Liver (tissue), 9 donors: ENCODE results near the gene PSRC1. TPM values are rescaled to one million over a fixed set of nuclear protein-coding genes. Genes with fewer than 3 reads are reported as not detected.
"Not testable (repeated sequence)": the region's sequence is repeated elsewhere in the genome, so short reads cannot be mapped to it uniquely, and the experiment has no call there.

Experiments used
- DNase-seq: peaks from one replicate; pipeline ENCODE4 v3.0.0-alpha.2; 2017; ENCODE audit warnings: low spot score
- H3K27ac ChIP-seq, 2 donors: one replicate each; pipeline ENCODE4 v1.7.0; 2013; ENCODE audit warnings: inconsistent platforms in 2 of 2, low read length in 2 of 2, control low read depth in 1 of 2, low read depth in 1 of 2, mild to moderate bottlenecking in 1 of 2
- H3K27me3 ChIP-seq, 4 donors: one replicate each; pipeline versions ENCODE4 v1.6.1 to v1.7.0; 2013; ENCODE audit warnings: low read length in 3 of 4, inconsistent platforms in 1 of 4, mild to moderate bottlenecking in 1 of 4, moderate library complexity in 1 of 4; ENCODE audit not compliant: control insufficient read depth in 4 of 4, insufficient read depth in 4 of 4
- H3K36me3 ChIP-seq, 4 donors: one replicate each; pipeline versions ENCODE4 v1.6.1 to v1.7.0; 2013; ENCODE audit warnings: low read length in 3 of 4, mild to moderate bottlenecking in 3 of 4, low read depth in 1 of 4, moderate library complexity in 1 of 4; ENCODE audit not compliant: control insufficient read depth in 4 of 4, insufficient read depth in 3 of 4
- H3K4me1 ChIP-seq, 4 donors: one replicate each; pipeline versions ENCODE4 v1.6.1 to v1.7.0; 2013; ENCODE audit warnings: low read length in 3 of 4, mild to moderate bottlenecking in 3 of 4, moderate library complexity in 1 of 4; ENCODE audit not compliant: control insufficient read depth in 4 of 4, insufficient read depth in 4 of 4
- H3K4me3 ChIP-seq, 3 donors: one replicate each; pipeline versions ENCODE4 v1.6.1 to v1.7.0; 2013; ENCODE audit warnings: low read length in 3 of 3, control low read depth in 1 of 3, low read depth in 1 of 3, mild to moderate bottlenecking in 1 of 3
- H3K9ac ChIP-seq, 2 donors: one replicate each; pipeline ENCODE4 v1.7.0; 2013; ENCODE audit warnings: low read length in 2 of 2, mild to moderate bottlenecking in 2 of 2, moderate library complexity in 2 of 2, control low read depth in 1 of 2, low read depth in 1 of 2
- H3K9me3 ChIP-seq, 4 donors: one replicate each; pipeline versions ENCODE4 v1.6.1 to v1.7.0; 2013; ENCODE audit warnings: low read length in 3 of 4; ENCODE audit not compliant: control insufficient read depth in 4 of 4
- EGR1 ChIP-seq, 2 donors: IDR thresholded peaks; 2 replicates each; pipeline ENCODE4 v1.6.1; 2016 to 2018; ENCODE audit warnings: antibody characterized with exemption in 2 of 2, low read depth in 2 of 2
- FOXA1 ChIP-seq: IDR thresholded peaks from 2 replicates; pipeline ENCODE4 v1.6.1; 2016; ENCODE audit warnings: antibody characterized with exemption
- FOXA2 ChIP-seq: IDR thresholded peaks from 2 replicates; pipeline ENCODE4 v1.6.1; 2016; ENCODE audit warnings: antibody characterized with exemption
- GABPA ChIP-seq, 2 donors: IDR thresholded peaks in 1 of 2; conservative IDR thresholded peaks in 1 of 2; 2 replicates each; pipeline ENCODE4 v1.6.1; 2016; ENCODE audit warnings: antibody characterized with exemption in 2 of 2, mild to moderate bottlenecking in 1 of 2, moderate library complexity in 1 of 2
- HNF4A ChIP-seq, 2 donors: conservative IDR thresholded peaks; 2 replicates each; pipeline ENCODE4 v1.6.1; 2016; ENCODE audit warnings: antibody characterized with exemption in 2 of 2, mild to moderate bottlenecking in 2 of 2
- HNF4G ChIP-seq: IDR thresholded peaks from 2 replicates; pipeline ENCODE4 v1.6.1; 2016; ENCODE audit warnings: antibody characterized with exemption
- JUND ChIP-seq, 2 donors: IDR thresholded peaks; 2 replicates each; pipeline ENCODE4 v1.6.1; 2016; ENCODE audit warnings: antibody characterized with exemption in 2 of 2
- NR2F2 ChIP-seq: IDR thresholded peaks from 2 replicates; pipeline ENCODE4 v1.6.1; 2016; ENCODE audit warnings: antibody characterized with exemption
- RAD21 ChIP-seq, 2 donors: IDR thresholded peaks; 2 replicates each; pipeline ENCODE4 v1.6.1; 2016; ENCODE audit warnings: antibody characterized with exemption in 2 of 2, mild to moderate bottlenecking in 2 of 2
- RXRA ChIP-seq, 2 donors: IDR thresholded peaks; 2 replicates each; pipeline ENCODE4 v1.6.1; 2017 to 2018; ENCODE audit warnings: antibody characterized with exemption in 2 of 2, mild to moderate bottlenecking in 1 of 2
- SP1 ChIP-seq: IDR thresholded peaks from 2 replicates; pipeline ENCODE4 v1.6.1; 2018; ENCODE audit warnings: antibody characterized with exemption, mild to moderate bottlenecking
- TAF1 ChIP-seq: conservative IDR thresholded peaks from 2 replicates; pipeline ENCODE4 v1.6.1; 2016; ENCODE audit warnings: antibody characterized with exemption, mild to moderate bottlenecking
- YY1 ChIP-seq: IDR thresholded peaks from 2 replicates; pipeline ENCODE4 v1.6.1; 2016; ENCODE audit warnings: antibody characterized with exemption, mild to moderate bottlenecking
- WGBS: extraction: QIAGEN DNeasy Blood & Tissue Kit; methylation state at CpG from one replicate; pipeline ENCODE4 v1.1.7; 2013; 5-methylcytosine and 5-hydroxymethylcytosine counted together
- polyA plus RNA-seq, 2 donors: library from polyadenylated mRNA; stranded (reverse) in 1 of 2; unstranded in 1 of 2; fragments of 200-250 nt in 1 of 2; fragments of >200 nt in 1 of 2; fragmentation: Nextera tagmentation in 1 of 2; extraction: Ambion mirVana in 1 of 2; gene quantifications; one replicate each; pipeline versions ENCODE4 v1.2.1 to v1.2.3, GENCODE V29; 2013 to 2015
- total RNA-seq, 2 donors: library from RNA; depleted of rRNA; stranded (reverse); fragments of >200 nt; gene quantifications; one replicate each; pipeline ENCODE4 v1.2.3, GENCODE V29; 2014
- TF ChIP-seq, protein P1 (sequence below): IDR thresholded peaks from 2 replicates; pipeline ENCODE4 v1.6.1; 2016; ENCODE audit warnings: antibody characterized with exemption, mild to moderate bottlenecking
- TF ChIP-seq, protein P2 (sequence below): fragments of 150-350 bp; IDR thresholded peaks from 2 replicates; pipeline ENCODE4 v1.5.1; 2017; ENCODE audit warnings: improper control_type of control experiment, low read depth, low read length; ENCODE audit not compliant: missing input control
- TF ChIP-seq, protein P3 (sequence below): IDR thresholded peaks from 2 replicates; pipeline ENCODE4 v1.6.1; 2016; ENCODE audit warnings: antibody characterized with exemption
- TF ChIP-seq, protein P4 (sequence below): IDR thresholded peaks from 2 replicates; pipeline ENCODE4 v1.6.1; 2016; ENCODE audit warnings: antibody characterized with exemption
- donor health status: healthy.
- donor health status: healthy.
- donor health status: healthy.
- donor health status: healthy.
- donor health status: healthy.

Gene PSRC1
- total and polyA plus RNA-seq, 4 donors, result 0.25 to 2.6 (median 1.1) TPM

DNA sequence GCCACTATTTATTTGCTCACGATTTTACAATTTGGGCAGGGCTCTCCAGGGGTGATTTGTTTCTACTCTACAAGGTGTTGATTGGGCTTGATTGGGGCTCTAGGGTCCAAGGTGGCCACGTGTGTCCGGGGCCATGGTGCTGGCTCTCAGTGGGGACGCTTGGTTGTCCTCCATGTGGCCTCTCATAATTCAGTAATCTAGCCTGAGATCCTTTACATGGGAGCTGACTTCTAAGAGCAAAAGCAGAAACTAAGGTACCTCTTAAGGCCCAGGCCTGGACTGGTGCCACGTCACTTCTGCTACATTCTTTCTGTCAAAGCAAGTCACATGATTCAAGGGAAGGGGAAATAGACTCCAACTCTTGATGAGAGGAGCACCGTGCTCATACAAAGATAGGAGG is 8.1 kb upstream of the PSRC1 start:
- H3K27ac ChIP-seq, result no peak overlapping the region
- no peak for DNase-seq
- no peaks in the 10 kb centered on the region for H3K9me3 ChIP-seq
- H3K36me3 ChIP-seq, result no peaks in the 10 kb centered on the region
- H3K9ac ChIP-seq, result no peak overlapping the region
- H3K4me3 ChIP-seq, result no peak overlapping the region
- 77% methylated on average over 6 of the region's 6 CpGs for WGBS
- H3K27me3 ChIP-seq, result no peaks in the 10 kb centered on the region
- TF ChIP-seq FOXA2 (no peak), TAF1 (no peak), RXRA (IDR thresholded peaks at IDR 0.05) (no peak), SP1 (no peak), HNF4G (no peak), NR2F2 (no peak), GABPA (IDR thresholded peaks at IDR 0.05 in 1 of 2, conservative IDR thresholded peaks at IDR 0.05 in 1 of 2) (no peak), YY1 (no peak), EGR1 (IDR thresholded peaks at IDR 0.05; ENCODE audit: low read depth in 2 of 2) (no peak), FOXA1 (no peak), HNF4A (conservative IDR thresholded peaks at IDR 0.05) (no peak)
- TF ChIP-seq, protein P1, sequence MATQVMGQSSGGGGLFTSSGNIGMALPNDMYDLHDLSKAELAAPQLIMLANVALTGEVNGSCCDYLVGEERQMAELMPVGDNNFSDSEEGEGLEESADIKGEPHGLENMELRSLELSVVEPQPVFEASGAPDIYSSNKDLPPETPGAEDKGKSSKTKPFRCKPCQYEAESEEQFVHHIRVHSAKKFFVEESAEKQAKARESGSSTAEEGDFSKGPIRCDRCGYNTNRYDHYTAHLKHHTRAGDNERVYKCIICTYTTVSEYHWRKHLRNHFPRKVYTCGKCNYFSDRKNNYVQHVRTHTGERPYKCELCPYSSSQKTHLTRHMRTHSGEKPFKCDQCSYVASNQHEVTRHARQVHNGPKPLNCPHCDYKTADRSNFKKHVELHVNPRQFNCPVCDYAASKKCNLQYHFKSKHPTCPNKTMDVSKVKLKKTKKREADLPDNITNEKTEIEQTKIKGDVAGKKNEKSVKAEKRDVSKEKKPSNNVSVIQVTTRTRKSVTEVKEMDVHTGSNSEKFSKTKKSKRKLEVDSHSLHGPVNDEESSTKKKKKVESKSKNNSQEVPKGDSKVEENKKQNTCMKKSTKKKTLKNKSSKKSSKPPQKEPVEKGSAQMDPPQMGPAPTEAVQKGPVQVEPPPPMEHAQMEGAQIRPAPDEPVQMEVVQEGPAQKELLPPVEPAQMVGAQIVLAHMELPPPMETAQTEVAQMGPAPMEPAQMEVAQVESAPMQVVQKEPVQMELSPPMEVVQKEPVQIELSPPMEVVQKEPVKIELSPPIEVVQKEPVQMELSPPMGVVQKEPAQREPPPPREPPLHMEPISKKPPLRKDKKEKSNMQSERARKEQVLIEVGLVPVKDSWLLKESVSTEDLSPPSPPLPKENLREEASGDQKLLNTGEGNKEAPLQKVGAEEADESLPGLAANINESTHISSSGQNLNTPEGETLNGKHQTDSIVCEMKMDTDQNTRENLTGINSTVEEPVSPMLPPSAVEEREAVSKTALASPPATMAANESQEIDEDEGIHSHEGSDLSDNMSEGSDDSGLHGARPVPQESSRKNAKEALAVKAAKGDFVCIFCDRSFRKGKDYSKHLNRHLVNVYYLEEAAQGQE, result no peak
- TF ChIP-seq, protein P2, sequence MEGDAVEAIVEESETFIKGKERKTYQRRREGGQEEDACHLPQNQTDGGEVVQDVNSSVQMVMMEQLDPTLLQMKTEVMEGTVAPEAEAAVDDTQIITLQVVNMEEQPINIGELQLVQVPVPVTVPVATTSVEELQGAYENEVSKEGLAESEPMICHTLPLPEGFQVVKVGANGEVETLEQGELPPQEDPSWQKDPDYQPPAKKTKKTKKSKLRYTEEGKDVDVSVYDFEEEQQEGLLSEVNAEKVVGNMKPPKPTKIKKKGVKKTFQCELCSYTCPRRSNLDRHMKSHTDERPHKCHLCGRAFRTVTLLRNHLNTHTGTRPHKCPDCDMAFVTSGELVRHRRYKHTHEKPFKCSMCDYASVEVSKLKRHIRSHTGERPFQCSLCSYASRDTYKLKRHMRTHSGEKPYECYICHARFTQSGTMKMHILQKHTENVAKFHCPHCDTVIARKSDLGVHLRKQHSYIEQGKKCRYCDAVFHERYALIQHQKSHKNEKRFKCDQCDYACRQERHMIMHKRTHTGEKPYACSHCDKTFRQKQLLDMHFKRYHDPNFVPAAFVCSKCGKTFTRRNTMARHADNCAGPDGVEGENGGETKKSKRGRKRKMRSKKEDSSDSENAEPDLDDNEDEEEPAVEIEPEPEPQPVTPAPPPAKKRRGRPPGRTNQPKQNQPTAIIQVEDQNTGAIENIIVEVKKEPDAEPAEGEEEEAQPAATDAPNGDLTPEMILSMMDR, result no peak
- TF ChIP-seq, protein P3, sequence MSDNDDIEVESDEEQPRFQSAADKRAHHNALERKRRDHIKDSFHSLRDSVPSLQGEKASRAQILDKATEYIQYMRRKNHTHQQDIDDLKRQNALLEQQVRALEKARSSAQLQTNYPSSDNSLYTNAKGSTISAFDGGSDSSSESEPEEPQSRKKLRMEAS, result no peak
- TF ChIP-seq, protein P4, sequence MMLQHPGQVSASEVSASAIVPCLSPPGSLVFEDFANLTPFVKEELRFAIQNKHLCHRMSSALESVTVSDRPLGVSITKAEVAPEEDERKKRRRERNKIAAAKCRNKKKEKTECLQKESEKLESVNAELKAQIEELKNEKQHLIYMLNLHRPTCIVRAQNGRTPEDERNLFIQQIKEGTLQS, result no peak
- H3K4me1 ChIP-seq, result no peaks in the 10 kb centered on the region

DNA sequence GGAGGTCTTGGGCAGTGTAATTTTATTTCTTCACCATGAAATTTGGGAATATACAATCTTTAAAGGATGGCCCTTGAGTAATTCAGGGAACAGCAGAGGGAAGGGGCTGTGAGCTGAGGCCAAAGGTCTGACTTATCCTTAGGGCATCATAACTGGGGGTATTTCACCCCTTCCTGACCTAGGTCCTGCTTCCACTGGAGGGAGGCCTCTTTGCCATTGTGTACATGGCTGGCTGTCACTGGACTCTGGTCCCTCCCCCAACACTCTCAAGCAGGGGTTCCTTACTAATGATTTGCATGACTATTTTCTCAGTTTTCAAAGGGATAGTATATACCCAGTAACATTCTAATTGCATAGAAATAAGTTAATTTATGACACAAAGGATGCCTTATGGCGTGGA is 7.2 kb upstream of the PSRC1 start:
- TF ChIP-seq, protein P2, result no peak
- TF ChIP-seq SP1 (no peak), HNF4A (conservative IDR thresholded peaks at IDR 0.05) (no peak), RXRA (IDR thresholded peaks at IDR 0.05) (no peak), YY1 (no peak), TAF1 (no peak), JUND (IDR thresholded peaks at IDR 0.05) (no peak), RAD21 (IDR thresholded peaks at IDR 0.05) (no peak), HNF4G (no peak)
- TF ChIP-seq, protein P4, result no peak
- no peak overlapping the region for H3K27ac ChIP-seq
- H3K4me1 ChIP-seq, result no peaks in the 10 kb centered on the region
- no peak overlapping the region for H3K9ac ChIP-seq
- H3K27me3 ChIP-seq, result no peaks in the 10 kb centered on the region
- H3K36me3 ChIP-seq, result no peaks in the 10 kb centered on the region
- 96% methylated on average over 1 of the region's 1 CpG for WGBS
- DNase-seq, result no peak
- H3K9me3 ChIP-seq, result no peaks in the 10 kb centered on the region
- H3K4me3 ChIP-seq, result no peak overlapping the region

DNA sequence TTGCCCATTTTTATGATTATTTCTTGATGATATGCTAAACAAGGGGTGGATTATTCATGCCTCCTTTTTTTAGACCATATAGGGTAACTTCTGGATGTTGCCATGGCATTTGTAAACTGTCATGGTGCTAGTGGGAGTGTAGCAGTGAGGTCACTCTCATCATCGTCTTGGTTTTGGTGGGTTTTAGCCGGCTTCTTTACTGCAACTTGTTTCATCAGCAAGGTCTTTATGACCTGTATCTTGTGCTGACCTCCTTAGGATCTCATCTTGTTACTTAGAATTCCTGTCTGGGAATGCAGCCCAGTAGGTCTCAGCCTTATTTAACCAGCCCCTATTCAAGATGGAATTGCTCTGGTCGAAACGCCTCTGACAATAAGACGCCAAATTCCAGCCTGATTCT is 3.8 kb upstream of the PSRC1 start:
- not testable (repeated sequence) for H3K27me3 ChIP-seq, H3K27ac ChIP-seq, H3K4me3 ChIP-seq, H3K9ac ChIP-seq, H3K36me3 ChIP-seq, DNase-seq, H3K9me3 ChIP-seq
- WGBS, result 96% methylated on average over 5 of the region's 5 CpGs
- peaks cover 0 to 17% (median 8%) of the 10 kb centered on the region in 4 donors for H3K4me1 ChIP-seq
